Measurements from ENCODE around the gene ZNF598. TPM values are rescaled to one million over a fixed set of nuclear protein-coding genes. Genes with fewer than 3 reads are reported as not detected.
A peak's percentile ranks its signal among the peaks of the same experiment; 100 is the strongest.
"Not testable (repeated sequence)": the region's sequence is repeated elsewhere in the genome, so short reads cannot be mapped to it uniquely, and the experiment has no call there.

The ZNF598 gene
- total RNA-seq, 2 donors from 2014 or later, result 45.2 to 46.7 TPM

- H3K27me3 Mint-ChIP-seq, result no peaks in the 10 kb centered on the region
- peak overlapping the region; percentile 98 for H3K27ac Mint-ChIP-seq
- DNase-seq (no peak), ATAC-seq (no peak)
- H3K4me1 Mint-ChIP-seq, result peaks cover 40% of the 10 kb centered on the region
- H3K36me3 Mint-ChIP-seq (ENCODE audit: low read depth), result peaks cover 4% of the 10 kb centered on the region
- no peaks in the 10 kb centered on the region for H3K9me3 ChIP-seq (ENCODE audit: control insufficient read depth, low read length, poor library complexity, severe bottlenecking)
- H3K4me3 Mint-ChIP-seq, result peak overlapping the region; percentile 96
These were observed 48.7 kb downstream of the ZNF598 start for GRCh38 chr16:1960665-1961630.

DNA sequence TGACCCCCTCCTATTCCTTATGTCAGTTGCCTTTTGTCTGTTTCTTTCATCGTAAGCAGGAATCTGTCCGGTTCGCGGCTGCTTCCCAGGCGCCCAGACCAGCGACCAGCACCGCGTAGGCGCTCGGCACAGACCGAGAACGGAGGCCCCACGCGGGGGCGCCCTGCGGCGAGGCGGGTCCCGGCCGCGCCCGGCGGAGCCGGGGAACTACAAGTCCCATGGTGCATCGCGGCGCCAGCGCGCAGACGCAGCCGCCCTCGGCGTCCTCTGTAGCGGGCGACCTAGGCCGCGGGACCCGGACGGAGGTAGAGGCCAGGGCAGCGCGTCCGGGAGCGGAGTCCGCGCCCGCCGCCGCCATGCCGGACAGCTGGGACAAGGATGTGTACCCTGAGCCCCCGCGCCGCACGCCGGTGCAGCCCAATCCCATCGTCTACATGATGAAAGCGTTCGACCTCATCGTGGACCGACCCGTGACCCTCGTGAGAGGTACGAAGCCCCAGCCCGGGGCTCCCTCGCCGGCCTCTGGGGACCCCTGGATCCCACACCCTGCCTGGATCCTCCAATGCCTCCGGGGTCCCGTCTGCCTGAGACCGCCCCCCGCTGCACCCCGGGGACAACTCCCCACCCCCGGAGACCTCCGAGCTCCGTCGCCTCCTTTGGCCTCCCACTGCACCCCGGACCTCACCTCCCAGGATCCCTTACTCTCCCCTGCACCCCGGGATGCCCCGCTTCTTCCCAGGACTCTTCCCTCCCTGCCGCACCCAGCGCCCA is 50.2 kb downstream of the ZNF598 start, which contains the start of gene NDUFB10:
Gene NDUFB10 (plus strand): TSS at position 270 of the 771 bp plus-strand sequence. CDS start 87 bp downstream, at position 357.
- peak; percentile 89 for ATAC-seq
- peak within 1 kb of the TSS; percentile 98 for H3K27ac Mint-ChIP-seq
- no peaks in the 10 kb centered on the region for H3K27me3 Mint-ChIP-seq
- peaks cover 28% of the 10 kb centered on the region for H3K4me1 Mint-ChIP-seq
- H3K36me3 Mint-ChIP-seq (ENCODE audit: low read depth), result peaks cover 4% of the 10 kb centered on the region
- peak within 1 kb of the TSS; percentile 96 for H3K4me3 Mint-ChIP-seq
- peak; percentile 86 to 94 (median 92) for DNase-seq
- H3K9me3 ChIP-seq (ENCODE audit: control insufficient read depth, low read length, poor library complexity, severe bottlenecking), result no peaks in the 10 kb centered on the region

- H3K4me3 Mint-ChIP-seq, result peak overlapping the region; percentile 96
- H3K9me3 ChIP-seq (ENCODE audit: control insufficient read depth, low read length, poor library complexity, severe bottlenecking), result no peaks in the 10 kb centered on the region
- peaks cover 3% of the 10 kb centered on the region for H3K36me3 Mint-ChIP-seq (ENCODE audit: low read depth)
- peak overlapping the region; percentile 98 for H3K27ac Mint-ChIP-seq
- peaks cover 24% of the 10 kb centered on the region for H3K4me1 Mint-ChIP-seq
- ATAC-seq (no peak), DNase-seq (no peak)
- no peaks in the 10 kb centered on the region for H3K27me3 Mint-ChIP-seq
These were observed 50.8 kb downstream of the ZNF598 start for GRCh38 chr16:1958715-1959268.

- H3K36me3 Mint-ChIP-seq (ENCODE audit: low read depth); H3K27me3 Mint-ChIP-seq; H3K27ac Mint-ChIP-seq; H3K4me3 Mint-ChIP-seq; ATAC-seq; DNase-seq; H3K9me3 ChIP-seq (ENCODE audit: control insufficient read depth, low read length, poor library complexity, severe bottlenecking): not testable (repeated sequence)
- H3K4me1 Mint-ChIP-seq, result peaks cover 19% of the 10 kb centered on the region
These were observed 51.5 kb downstream of the ZNF598 start for GRCh38 chr16:1958143-1958491.

GRCh38 chr16:1957434-1958142 is 52.0 kb downstream of the ZNF598 start:
- not testable (repeated sequence) for H3K27me3 Mint-ChIP-seq; ATAC-seq; H3K9me3 ChIP-seq (ENCODE audit: control insufficient read depth, low read length, poor library complexity, severe bottlenecking); DNase-seq; H3K36me3 Mint-ChIP-seq (ENCODE audit: low read depth); H3K4me3 Mint-ChIP-seq; H3K27ac Mint-ChIP-seq
- peaks cover 17% of the 10 kb centered on the region for H3K4me1 Mint-ChIP-seq

GRCh38 chr16:1953734-1954133 is 55.9 kb downstream of the ZNF598 start:
- Mint-ChIP-seq H3K36me3 (ENCODE audit: low read depth) (peaks cover 2% of the 10 kb centered on the region), H3K4me3 (no peak overlapping the region), H3K4me1 (no peaks in the 10 kb centered on the region), H3K27me3 (peaks cover 5% of the 10 kb centered on the region), H3K27ac (no peak overlapping the region)
- ATAC-seq (no peak), DNase-seq (no peak)
- no peaks in the 10 kb centered on the region for H3K9me3 ChIP-seq (ENCODE audit: control insufficient read depth, low read length, poor library complexity, severe bottlenecking)

DNA sequence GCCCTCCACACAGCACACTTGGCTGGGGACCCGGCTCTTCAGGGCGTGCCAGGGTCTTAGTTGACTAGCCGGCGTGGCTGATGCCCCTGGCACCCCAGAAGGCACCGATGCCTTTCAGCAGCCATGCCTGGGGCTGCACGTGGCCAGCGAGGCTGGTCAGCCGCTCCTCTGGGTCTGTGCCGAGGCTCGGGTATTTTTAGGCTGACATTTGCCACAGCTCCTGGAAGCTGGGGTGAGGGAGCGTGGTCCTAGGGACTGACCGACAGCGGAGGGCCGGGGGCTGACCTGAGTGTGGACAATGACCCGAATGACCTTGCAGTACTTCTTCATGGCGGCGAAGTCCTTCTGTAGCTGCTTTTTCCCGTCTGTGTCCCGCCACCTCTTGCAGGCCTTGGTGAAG is 59.1 kb downstream of the ZNF598 start:
- Mint-ChIP-seq H3K4me3 (no peak overlapping the region), H3K4me1 (no peaks in the 10 kb centered on the region), H3K27me3 (peaks cover 5% of the 10 kb centered on the region), H3K36me3 (ENCODE audit: low read depth) (peaks cover 2% of the 10 kb centered on the region), H3K27ac (no peak overlapping the region)
- ATAC-seq, result no peak
- no peaks in the 10 kb centered on the region for H3K9me3 ChIP-seq (ENCODE audit: control insufficient read depth, low read length, poor library complexity, severe bottlenecking)
- DNase-seq, result no peak

DNA sequence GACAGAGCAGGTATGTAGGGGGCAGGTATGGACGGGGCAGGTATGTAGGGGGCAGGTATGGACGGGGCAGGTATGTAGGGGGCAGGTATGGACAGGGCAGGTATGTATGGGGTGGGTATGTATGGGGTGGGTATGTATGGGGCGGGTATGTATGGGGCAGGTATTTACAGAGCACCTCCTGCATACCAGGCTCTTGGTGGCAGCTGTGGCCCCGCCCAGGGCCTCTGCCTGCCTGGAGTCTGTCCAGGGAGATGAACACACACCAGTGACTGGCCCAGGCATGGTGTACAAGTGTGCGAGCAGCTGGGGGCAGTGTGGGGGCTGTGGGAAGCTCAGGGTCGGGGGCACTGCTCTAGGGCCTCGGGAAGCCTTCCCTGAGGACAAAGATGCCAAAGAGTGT is 59.6 kb downstream of the ZNF598 start:
- H3K4me3 Mint-ChIP-seq, result no peak overlapping the region
- H3K27me3 Mint-ChIP-seq, result peaks cover 5% of the 10 kb centered on the region
- no peak overlapping the region for H3K27ac Mint-ChIP-seq
- peaks cover 2% of the 10 kb centered on the region for H3K36me3 Mint-ChIP-seq (ENCODE audit: low read depth)
- H3K4me1 Mint-ChIP-seq, result no peaks in the 10 kb centered on the region
- DNase-seq (no peak), ATAC-seq (no peak)
- H3K9me3 ChIP-seq (ENCODE audit: control insufficient read depth, low read length, poor library complexity, severe bottlenecking), result no peaks in the 10 kb centered on the region

DNA sequence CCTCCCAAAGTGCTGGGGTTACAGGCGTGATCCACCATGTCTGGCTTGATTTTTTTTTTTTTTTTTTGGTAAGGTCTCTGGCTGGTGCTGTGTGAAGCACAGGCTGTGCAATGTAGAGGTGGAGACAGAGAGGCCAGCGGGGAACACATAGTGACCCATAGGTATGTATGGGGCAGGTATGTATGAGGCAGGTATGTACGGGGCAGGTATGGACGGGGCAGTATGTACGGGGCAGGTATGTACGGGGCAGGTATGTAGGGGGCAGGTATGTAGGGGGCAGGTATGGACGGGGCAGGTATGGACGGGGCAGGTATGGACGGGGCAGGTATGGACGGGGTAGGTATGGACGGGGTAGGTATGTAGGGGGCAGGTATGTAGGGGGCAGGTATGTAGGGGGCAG is 60.1 kb downstream of the ZNF598 start:
- Mint-ChIP-seq H3K27me3 (peaks cover 5% of the 10 kb centered on the region), H3K4me3 (no peak overlapping the region), H3K36me3 (ENCODE audit: low read depth) (peaks cover 2% of the 10 kb centered on the region), H3K4me1 (no peaks in the 10 kb centered on the region), H3K27ac (no peak overlapping the region)
- no peaks in the 10 kb centered on the region for H3K9me3 ChIP-seq (ENCODE audit: control insufficient read depth, low read length, poor library complexity, severe bottlenecking)
- no peak for DNase-seq
- ATAC-seq, result no peak

Other genes with a start within 250 kb of the ZNF598 start
- 10 to 100 TPM; 54.0 to 61.9 TPM for gene NME3, start 238.3 kb downstream of the ZNF598 start, total RNA-seq
- gene EME2, start 237.0 kb downstream of the ZNF598 start, total RNA-seq, result 10 to 100 TPM; 30.6 to 30.8 TPM
- gene MRPS34, start 236.7 kb downstream of the ZNF598 start, total RNA-seq, result 10 to 100 TPM; 45.1 to 57.5 TPM
- 100 to 1,000 TPM in 1 of 2 donors, 10 to 100 TPM in 1; 92.2 to 101 TPM for gene SPSB3, start 227.2 kb downstream of the ZNF598 start, total RNA-seq
- gene NUBP2, start 226.9 kb downstream of the ZNF598 start, total RNA-seq, result 10 to 100 TPM; 41.7 to 44.9 TPM
- under 1 TPM; 0.25 to 0.55 TPM for gene IGFALS, start 216.1 kb downstream of the ZNF598 start, total RNA-seq
- gene HAGH, start 183.0 kb downstream of the ZNF598 start, total RNA-seq, result 10 to 100 TPM; 35.8 to 37.9 TPM
- 1 to 10 TPM; 6.1 to 7.9 TPM for gene FAHD1, start 182.6 kb downstream of the ZNF598 start, total RNA-seq
- gene MEIOB, start 137.7 kb downstream of the ZNF598 start, total RNA-seq, result not detected
- not detected for gene HS3ST6, start 91.4 kb downstream of the ZNF598 start, total RNA-seq
- 1 to 10 TPM; 3.8 to 4.9 TPM for gene MSRB1, start 66.6 kb downstream of the ZNF598 start, total RNA-seq
- gene RPL3L, start 55.1 kb downstream of the ZNF598 start, total RNA-seq, result not detected
- gene NDUFB10, start 50.3 kb downstream of the ZNF598 start, total RNA-seq, result 10 to 100 TPM; 57.7 to 58.1 TPM
- 1,000 to 10,000 TPM; 3,200 to 3,361 TPM for gene RPS2, start 45.0 kb downstream of the ZNF598 start, total RNA-seq
- not detected for gene RNF151, start 43.0 kb downstream of the ZNF598 start, total RNA-seq
- 10 to 100 TPM; 19.5 to 20.8 TPM for gene TBL3, start 37.8 kb downstream of the ZNF598 start, total RNA-seq
- gene NOXO1, start 28.4 kb downstream of the ZNF598 start, total RNA-seq, result under 1 TPM; 0.40 to 0.78 TPM
- 10 to 100 TPM; 16.2 to 22.1 TPM for gene GFER, start 25.6 kb downstream of the ZNF598 start, total RNA-seq
- gene SYNGR3, start 19.9 kb downstream of the ZNF598 start, total RNA-seq, result 1 to 10 TPM; 7.3 to 8.1 TPM
- 1 to 10 TPM in 1 of 2 donors, not detected in 1; 2.0 TPM for gene NPW, start 10.0 kb upstream of the ZNF598 start, total RNA-seq
- 1 to 10 TPM; 2.2 to 3.9 TPM for gene NHERF2, start 17.1 kb upstream of the ZNF598 start, total RNA-seq
- 1 to 10 TPM; 6.7 to 6.8 TPM for gene NTHL1, start 38.0 kb upstream of the ZNF598 start, total RNA-seq
- gene TSC2, start 38.2 kb upstream of the ZNF598 start, total RNA-seq, result 100 to 1,000 TPM; 123 TPM
- gene PKD1, start 126.1 kb upstream of the ZNF598 start, total RNA-seq, result 10 to 100 TPM; 86.6 to 88.9 TPM
- under 1 TPM; 0.21 to 0.57 TPM for gene RAB26, start 138.8 kb upstream of the ZNF598 start, total RNA-seq
- 10 to 100 TPM; 32.4 to 35.0 TPM for gene TRAF7, start 146.0 kb upstream of the ZNF598 start, total RNA-seq
- under 1 TPM in 1 of 2 donors, not detected in 1; 0.05 TPM for gene CASKIN1, start 186.8 kb upstream of the ZNF598 start, total RNA-seq
- gene MLST8, start 195.6 kb upstream of the ZNF598 start, total RNA-seq, result 10 to 100 TPM; 28.2 to 31.4 TPM
- gene BRICD5, start 201.0 kb upstream of the ZNF598 start, total RNA-seq, result 1 to 10 TPM; 2.6 to 4.0 TPM
- gene PGP, start 205.0 kb upstream of the ZNF598 start, total RNA-seq, result 1 to 10 TPM; 7.8 to 9.2 TPM
- 10 to 100 TPM; 32.0 to 33.6 TPM for gene E4F1, start 213.8 kb upstream of the ZNF598 start, total RNA-seq
- gene DNASE1L2, start 226.6 kb upstream of the ZNF598 start, total RNA-seq, result under 1 TPM; 0.37 to 0.42 TPM
- 10 to 100 TPM; 15.2 TPM for gene ECI1, start 241.8 kb upstream of the ZNF598 start, total RNA-seq

All from T-helper 17 cell (primary cell).